ENCODE data around the gene ZBTB48. TPM values are rescaled to one million over a fixed set of nuclear protein-coding genes. Genes with fewer than 3 reads are reported as not detected.
"Not testable (repeated sequence)": the region's sequence is repeated elsewhere in the genome, so short reads cannot be mapped to it uniquely, and the experiment has no call there.

Gene ZBTB48
- total and polyA plus RNA-seq, 9 donors, result 14.5 to 26.5 (median 20.7) TPM

GRCh38 chr1:6635161-6635909 lies 55.5 kb downstream of the ZBTB48 start:
- no peaks in the 10 kb centered on the region for H3K27me3 ChIP-seq (ENCODE audit: control insufficient read depth, insufficient read depth, low read length)
- peaks cover 56% of the 10 kb centered on the region for H3K4me1 ChIP-seq (ENCODE audit: control insufficient read depth, insufficient read depth, low read length)
- whole genome bisulfite sequencing (ENCODE audit: insufficient coverage), result 86% methylated on average over 19 of the region's 20 CpGs
- peaks cover 86% of the 10 kb centered on the region for H3K36me3 ChIP-seq (ENCODE audit: control insufficient read depth, insufficient read depth, low read length)
- H3K4me3 ChIP-seq (ENCODE audit: low read length), result no peak overlapping the region
- peak overlapping the region; percentile 47 for H3K27ac ChIP-seq (ENCODE audit: low read length)
- no peak for DNase-seq
- no peaks in the 10 kb centered on the region for H3K9me3 ChIP-seq (replicated peaks; ENCODE audit: control insufficient read depth, low read depth, low read length)

GRCh38 chr1:6635910-6636760 lies 56.3 kb downstream of the ZBTB48 start:
- Histone ChIP-seq H3K27me3 (ENCODE audit: control insufficient read depth, insufficient read depth, low read length) (no peaks in the 10 kb centered on the region), H3K27ac (ENCODE audit: low read length) (no peak overlapping the region), H3K4me1 (ENCODE audit: control insufficient read depth, insufficient read depth, low read length) (peaks cover 56% of the 10 kb centered on the region), H3K9me3 (replicated peaks; ENCODE audit: control insufficient read depth, low read depth, low read length) (no peaks in the 10 kb centered on the region), H3K36me3 (ENCODE audit: control insufficient read depth, insufficient read depth, low read length) (peaks cover 82% of the 10 kb centered on the region), H3K4me3 (ENCODE audit: low read length) (no peak overlapping the region)
- 71% methylated on average over 14 of the region's 16 CpGs for WGBS (ENCODE audit: insufficient coverage)
- no peak for DNase-seq

DNA sequence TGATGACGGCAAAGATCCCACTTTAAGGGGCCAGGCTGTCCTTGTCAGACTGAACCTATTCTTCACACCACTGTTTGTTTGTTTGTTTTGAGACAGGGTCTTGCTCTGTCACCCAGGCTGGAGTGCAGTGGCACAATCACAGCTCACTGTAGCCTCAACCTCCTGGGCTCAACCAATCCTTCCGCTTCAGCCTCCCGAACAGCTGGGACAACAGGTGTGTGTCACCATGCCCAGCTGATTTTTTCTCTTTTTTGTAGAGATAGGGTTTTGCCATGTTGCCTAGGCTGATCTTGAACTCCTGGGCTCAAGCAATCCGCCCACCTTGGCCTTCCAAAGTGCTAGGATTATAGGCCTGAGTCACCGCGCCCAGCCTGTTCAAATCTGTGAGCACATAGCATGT lies 57.0 kb downstream of the ZBTB48 start:
- not testable (repeated sequence) for H3K9me3 ChIP-seq (replicated peaks; ENCODE audit: control insufficient read depth, low read depth, low read length); H3K27ac ChIP-seq (ENCODE audit: low read length); DNase-seq; H3K27me3 ChIP-seq (ENCODE audit: control insufficient read depth, insufficient read depth, low read length); H3K4me3 ChIP-seq (ENCODE audit: low read length)
- H3K36me3 ChIP-seq (ENCODE audit: control insufficient read depth, insufficient read depth, low read length), result peaks cover 83% of the 10 kb centered on the region
- peaks cover 56% of the 10 kb centered on the region for H3K4me1 ChIP-seq (ENCODE audit: control insufficient read depth, insufficient read depth, low read length)
- 85% methylated on average over 3 of the region's 6 CpGs for WGBS (ENCODE audit: insufficient coverage)

DNA sequence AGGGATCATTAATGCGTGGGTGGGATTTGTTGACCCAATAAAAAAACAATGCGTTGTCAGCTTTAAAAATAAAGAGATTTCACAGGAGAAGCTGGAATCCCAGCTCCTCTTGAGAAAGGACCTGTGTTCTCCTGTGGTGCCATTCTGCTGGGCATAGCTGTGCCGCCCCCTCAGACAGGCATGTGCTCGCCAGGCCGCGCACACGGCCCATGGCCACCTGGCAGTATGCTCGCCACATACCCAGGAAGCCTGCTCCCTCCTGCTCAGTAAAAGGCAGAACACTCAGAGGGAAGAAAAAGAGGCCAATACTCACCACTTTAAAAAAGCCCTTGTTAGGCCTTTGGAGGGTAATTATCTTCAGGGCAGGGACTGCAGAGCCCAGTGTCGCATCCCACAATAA lies 58.0 kb downstream of the ZBTB48 start:
- Histone ChIP-seq H3K36me3 (ENCODE audit: control insufficient read depth, insufficient read depth, low read length) (peaks cover 84% of the 10 kb centered on the region), H3K27me3 (ENCODE audit: control insufficient read depth, insufficient read depth, low read length) (no peaks in the 10 kb centered on the region), H3K9me3 (replicated peaks; ENCODE audit: control insufficient read depth, low read depth, low read length) (no peaks in the 10 kb centered on the region), H3K4me1 (ENCODE audit: control insufficient read depth, insufficient read depth, low read length) (peaks cover 46% of the 10 kb centered on the region), H3K27ac (ENCODE audit: low read length) (peak overlapping the region; percentile 54), H3K4me3 (ENCODE audit: low read length) (no peak overlapping the region)
- 71% methylated on average over 6 of the region's 9 CpGs for WGBS (ENCODE audit: insufficient coverage)
- DNase-seq, result no peak

- Histone ChIP-seq H3K27me3 (ENCODE audit: control insufficient read depth, insufficient read depth, low read length) (no peaks in the 10 kb centered on the region), H3K9me3 (replicated peaks; ENCODE audit: control insufficient read depth, low read depth, low read length) (no peaks in the 10 kb centered on the region), H3K36me3 (ENCODE audit: control insufficient read depth, insufficient read depth, low read length) (peaks cover 81% of the 10 kb centered on the region), H3K4me1 (ENCODE audit: control insufficient read depth, insufficient read depth, low read length) (peaks cover 41% of the 10 kb centered on the region), H3K4me3 (ENCODE audit: low read length) (no peak overlapping the region), H3K27ac (ENCODE audit: low read length) (peak overlapping the region; percentile 56)
- 42% methylated on average over 15 of the region's 18 CpGs for WGBS (ENCODE audit: insufficient coverage)
- DNase-seq, result peak; percentile 94
Measured at GRCh38 chr1:6638226-6638625, 58.4 kb downstream of the ZBTB48 start.

Other genes with a start within 250 kb of the ZBTB48 start
- 7.5 TPM for gene ACOT7, start 186.2 kb upstream of the ZBTB48 start, total RNA-seq
- 10 to 100 TPM; 17.2 to 24.0 (median 20.6) TPM for gene ACOT7, start 186.2 kb upstream of the ZBTB48 start, polyA plus RNA-seq (ENCODE audit: insufficient read depth in 1 of 8, insufficient read length in 8 of 8, low replicate concordance in 1 of 8)
- gene HES2, start 160.1 kb upstream of the ZBTB48 start, total RNA-seq, result not detected
- under 1 TPM in 5 of 8 donors, not detected in 3; 0.06 to 0.62 (median 0.10) TPM for gene HES2, start 160.1 kb upstream of the ZBTB48 start, polyA plus RNA-seq (ENCODE audit: insufficient read depth in 1 of 8, insufficient read length in 8 of 8, low replicate concordance in 1 of 8)
- gene ESPN, start 155.2 kb upstream of the ZBTB48 start, total RNA-seq, result 0.22 TPM
- gene ESPN, start 155.2 kb upstream of the ZBTB48 start, polyA plus RNA-seq (ENCODE audit: insufficient read depth in 1 of 8, insufficient read length in 8 of 8, low replicate concordance in 1 of 8), result 10 to 100 TPM in 1 of 8 donors, 1 to 10 TPM in 7; 1.2 to 14.3 (median 2.0) TPM
- gene TNFRSF25, start 113.8 kb upstream of the ZBTB48 start, total RNA-seq, result 10.3 TPM
- 10 to 100 TPM in 5 of 8 donors, 1 to 10 TPM in 3; 5.3 to 18.3 (median 11.3) TPM for gene TNFRSF25, start 113.8 kb upstream of the ZBTB48 start, polyA plus RNA-seq (ENCODE audit: insufficient read depth in 1 of 8, insufficient read length in 8 of 8, low replicate concordance in 1 of 8)
- 12.1 TPM for gene PLEKHG5, start 88.3 kb upstream of the ZBTB48 start, total RNA-seq
- gene PLEKHG5, start 88.3 kb upstream of the ZBTB48 start, polyA plus RNA-seq (ENCODE audit: insufficient read depth in 1 of 8, insufficient read length in 8 of 8, low replicate concordance in 1 of 8), result 10 to 100 TPM in 5 of 8 donors, 1 to 10 TPM in 3; 7.6 to 14.5 (median 11.6) TPM
- 16.6 TPM for gene NOL9, start 25.5 kb upstream of the ZBTB48 start, total RNA-seq
- 10 to 100 TPM in 7 of 8 donors, 1 to 10 TPM in 1; 10.0 to 19.1 (median 12.9) TPM for gene NOL9, start 25.5 kb upstream of the ZBTB48 start, polyA plus RNA-seq (ENCODE audit: insufficient read depth in 1 of 8, insufficient read length in 8 of 8, low replicate concordance in 1 of 8)
- 2.7 TPM for gene TAS1R1, start 24.7 kb upstream of the ZBTB48 start, total RNA-seq
- gene TAS1R1, start 24.7 kb upstream of the ZBTB48 start, polyA plus RNA-seq (ENCODE audit: insufficient read depth in 1 of 8, insufficient read length in 8 of 8, low replicate concordance in 1 of 8), result 1 to 10 TPM; 3.2 to 9.7 (median 6.3) TPM
- gene KLHL21, start 22.9 kb downstream of the ZBTB48 start, total RNA-seq, result 27.7 TPM
- gene KLHL21, start 22.9 kb downstream of the ZBTB48 start, polyA plus RNA-seq (ENCODE audit: insufficient read depth in 1 of 8, insufficient read length in 8 of 8, low replicate concordance in 1 of 8), result 10 to 100 TPM; 30.2 to 49.3 (median 39.1) TPM
- gene PHF13, start 33.7 kb downstream of the ZBTB48 start, total RNA-seq, result 11.6 TPM
- 10 to 100 TPM; 18.9 to 24.2 (median 22.1) TPM for gene PHF13, start 33.7 kb downstream of the ZBTB48 start, polyA plus RNA-seq (ENCODE audit: insufficient read depth in 1 of 8, insufficient read length in 8 of 8, low replicate concordance in 1 of 8)
- 27.1 TPM for gene THAP3, start 44.9 kb downstream of the ZBTB48 start, total RNA-seq
- gene THAP3, start 44.9 kb downstream of the ZBTB48 start, polyA plus RNA-seq (ENCODE audit: insufficient read depth in 1 of 8, insufficient read length in 8 of 8, low replicate concordance in 1 of 8), result 10 to 100 TPM; 16.7 to 22.0 (median 18.0) TPM
- gene DNAJC11, start 121.8 kb downstream of the ZBTB48 start, total RNA-seq, result 26.9 TPM
- gene DNAJC11, start 121.8 kb downstream of the ZBTB48 start, polyA plus RNA-seq (ENCODE audit: insufficient read depth in 1 of 8, insufficient read length in 8 of 8, low replicate concordance in 1 of 8), result 10 to 100 TPM; 29.5 to 41.0 (median 34.8) TPM
- 36.4 TPM for gene CAMTA1, start 205.5 kb downstream of the ZBTB48 start, total RNA-seq
- 10 to 100 TPM; 37.1 to 56.4 (median 47.8) TPM for gene CAMTA1, start 205.5 kb downstream of the ZBTB48 start, polyA plus RNA-seq (ENCODE audit: insufficient read depth in 1 of 8, insufficient read length in 8 of 8, low replicate concordance in 1 of 8)